GM23338 (cell line): ENCODE data around the gene SURF1. TPM values are rescaled to one million over a fixed set of nuclear protein-coding genes. Genes with fewer than 3 reads are reported as not detected.

ENCODE experiments used
- ATAC-seq: fragments of 200-7000 bp; cut with Tn5 transposase; 3 replicates; pipeline ENCODE4 v1.9.1; 2020
- DNase-seq: peaks from one replicate; pipeline ENCODE4 v3.0.0-alpha.2; 2015; ENCODE audit warnings: low spot score
- H2AFZ ChIP-seq: fragments of 200-600 bp; sonication (generic); 2 replicates; pipeline ENCODE4 v1.8.0; 2016; ENCODE audit warnings: antibody characterized with exemption, mild to moderate bottlenecking, moderate library complexity
- H3F3A ChIP-seq: fragments of 200-600 bp; sonication (generic); replicated peaks from 2 replicates; pipeline ENCODE4 v1.8.0; 2017; ENCODE audit warnings: antibody characterized with exemption, mixed run types, low read depth
- H3K27ac ChIP-seq: fragments of 200-600 bp; sonication (generic); 2 replicates; pipeline ENCODE4 v1.6.1; 2016; ENCODE audit warnings: low read depth
- H3K27me3 ChIP-seq: fragments of 200-600 bp; sonication (generic); 2 replicates; pipeline ENCODE4 v1.8.0; 2016; ENCODE audit warnings: mild to moderate bottlenecking, mixed run types, moderate library complexity; ENCODE audit not compliant: insufficient read depth
- H3K36me3 ChIP-seq: fragments of 200-600 bp; sonication (generic); 2 replicates; pipeline ENCODE4 v1.8.0; 2016; ENCODE audit warnings: mild to moderate bottlenecking; ENCODE audit not compliant: insufficient read depth
- H3K4me1 ChIP-seq: fragments of 200-600 bp; sonication (generic); 2 replicates; pipeline ENCODE4 v1.8.0; 2016; ENCODE audit warnings: mild to moderate bottlenecking, moderate library complexity; ENCODE audit not compliant: insufficient read depth
- H3K4me2 ChIP-seq: fragments of 200-600 bp; sonication (generic); 2 replicates; pipeline ENCODE4 v1.7.1; 2017; ENCODE audit warnings: mixed run types
- H3K4me3 ChIP-seq: fragments of 200-600 bp; sonication (generic); 2 replicates; pipeline ENCODE4 v1.6.1; 2016; ENCODE audit warnings: mixed run types
- H3K79me2 ChIP-seq: fragments of 200-600 bp; sonication (generic); replicated peaks from 2 replicates; pipeline ENCODE4 v1.8.0; 2017; ENCODE audit warnings: mild to moderate bottlenecking; ENCODE audit not compliant: insufficient read depth
- H3K9me2 ChIP-seq: fragments of 200-600 bp; sonication (generic); 2 replicates; pipeline ENCODE4 v1.8.0; 2017; ENCODE audit not compliant: insufficient read depth
- H4K20me1 ChIP-seq: fragments of 200-600 bp; sonication (generic); replicated peaks from 2 replicates; pipeline ENCODE4 v1.8.0; 2017; ENCODE audit warnings: mild to moderate bottlenecking; ENCODE audit not compliant: insufficient read depth
- H3K27ac Mint-ChIP-seq: 2 replicates; pipeline ENCODE4 v1.8.0; 2020; ENCODE audit warnings: inconsistent platforms, mild to moderate bottlenecking, moderate library complexity, mixed read lengths
- H3K27me3 Mint-ChIP-seq: 3 replicates; pipeline ENCODE4 v1.8.0; 2022; ENCODE audit warnings: low read depth, mild to moderate bottlenecking, moderate library complexity, mixed read lengths, inconsistent platforms; ENCODE audit not compliant: insufficient read depth, poor library complexity
- H3K36me3 Mint-ChIP-seq: 3 replicates; pipeline ENCODE4 v1.8.0; 2021; ENCODE audit warnings: low read depth, mild to moderate bottlenecking, inconsistent platforms, moderate library complexity, mixed read lengths
- H3K4me1 Mint-ChIP-seq: 3 replicates; pipeline ENCODE4 v1.8.0; 2020; ENCODE audit warnings: mild to moderate bottlenecking, inconsistent platforms, mixed read lengths
- H3K4me3 Mint-ChIP-seq: 3 replicates; pipeline ENCODE4 v1.8.0; 2021; ENCODE audit warnings: moderate library complexity, mild to moderate bottlenecking, inconsistent platforms, mixed read lengths
- H3K9me3 Mint-ChIP-seq: 3 replicates; pipeline ENCODE4 v1.8.0; 2020; ENCODE audit warnings: moderate library complexity, mild to moderate bottlenecking, inconsistent platforms, mixed read lengths
- CREB1 ChIP-seq: fragments of 250-450 bp; sonication (Bioruptor Pico); IDR thresholded peaks from 2 replicates; pipeline ENCODE4 v1.5.0; 2020; ENCODE audit warnings: low read depth, mild to moderate bottlenecking, moderate library complexity
- EZH2 ChIP-seq: fragments of 200-600 bp; sonication (generic); IDR thresholded peaks from one replicate; pipeline ENCODE4 v1.8.0; 2017; ENCODE audit warnings: antibody characterized with exemption, mild to moderate bottlenecking, low read depth; ENCODE audit not compliant: unreplicated experiment
- EZH2phosphoT487 ChIP-seq: fragments of 200-600 bp; sonication (generic); IDR thresholded peaks from one replicate; pipeline ENCODE4 v1.8.1; 2018; ENCODE audit warnings: antibody characterized with exemption; ENCODE audit not compliant: unreplicated experiment
- NANOG ChIP-seq: IDR thresholded peaks from 2 replicates; pipeline ENCODE4 v1.6.1; 2016; ENCODE audit warnings: antibody characterized with exemption, borderline replicate concordance
- POLR2AphosphoS5 ChIP-seq: IDR thresholded peaks from 2 replicates; pipeline ENCODE4 v1.6.1; 2016; ENCODE audit warnings: antibody characterized with exemption, low read depth
- STAT1 ChIP-seq: IDR thresholded peaks from one replicate; pipeline ENCODE4 v1.6.1; 2016; ENCODE audit warnings: antibody characterized with exemption; ENCODE audit not compliant: unreplicated experiment
- ZNF331 ChIP-seq: fragments of 250-450 bp; sonication (Bioruptor Pico); IDR thresholded peaks from 2 replicates; pipeline ENCODE4 v1.5.0; 2020; ENCODE audit warnings: low read depth, mild to moderate bottlenecking, moderate library complexity
- polyA plus RNA-seq: library from polyadenylated mRNA; unstranded; fragments of >200 nt; fragmentation: Nextera tagmentation; extraction: Ambion mirVana; gene quantifications from 2 replicates; pipeline ENCODE4 v1.2.1, GENCODE V29; 2016
- total RNA-seq: library from RNA; depleted of rRNA; stranded (reverse); fragments of >200 nt; shearing (Covaris generic); gene quantifications from 2 replicates; pipeline ENCODE4 v1.2.3, GENCODE V29; 2014
- TF ChIP-seq, protein P1 (sequence below), 2 experiments: fragments of 200-600 bp in 1 of 2; sonication (generic) in 1 of 2; conservative IDR thresholded peaks; 2 replicates each; pipeline versions ENCODE4 v1.5.1 to v1.6.1; 2016 to 2017; ENCODE audit warnings: antibody characterized with exemption in 2 of 2, low read depth in 2 of 2, mild to moderate bottlenecking in 2 of 2, moderate library complexity in 1 of 2
- TF ChIP-seq, protein P2 (sequence below): IDR thresholded peaks from 2 replicates; pipeline ENCODE4 v1.6.1; 2016; ENCODE audit warnings: antibody characterized with exemption
- TF ChIP-seq, protein P3 (sequence below): IDR thresholded peaks from one replicate; pipeline ENCODE4 v1.6.1; 2018; ENCODE audit warnings: antibody characterized with exemption; ENCODE audit not compliant: unreplicated experiment

Gene SURF1
- total and polyA plus RNA-seq, 2 experiments from 2014 or later = 39.1 to 52.6 TPM

DNA sequence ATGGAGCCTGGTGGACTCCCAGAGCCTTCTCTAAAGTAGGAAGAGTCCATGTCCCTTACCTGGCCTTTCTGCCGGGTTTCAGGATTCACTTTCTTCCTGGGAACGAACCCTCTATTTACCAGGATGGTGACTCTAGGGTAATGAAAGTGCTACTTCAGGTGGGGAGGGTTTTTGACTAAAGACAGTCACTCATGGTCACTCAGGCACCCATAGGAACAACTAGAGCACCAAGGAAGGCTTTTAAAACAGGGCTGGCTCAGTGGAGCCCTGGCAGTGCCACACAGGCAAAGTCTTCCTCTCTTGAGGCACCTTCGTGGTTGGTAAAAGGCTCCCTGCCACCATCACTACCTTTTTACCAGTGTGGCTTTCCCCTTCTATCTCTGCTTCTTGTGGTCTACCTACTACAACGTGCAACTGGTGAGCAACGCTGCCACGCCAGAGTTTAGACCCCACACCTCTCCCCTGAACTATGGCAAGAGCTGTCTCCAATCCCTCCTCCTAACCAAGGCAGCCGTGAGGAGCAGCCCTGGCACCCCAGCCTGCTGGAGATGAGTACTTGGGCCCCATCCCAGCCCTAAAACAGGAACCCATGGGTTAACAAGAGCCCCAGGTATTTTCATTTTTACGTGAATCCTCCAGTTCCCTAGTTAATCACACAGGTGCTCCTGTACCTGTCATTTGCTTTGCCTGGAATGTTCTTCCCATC is 3.5 kb downstream of the SURF1 start:
- H3K4me3 Mint-ChIP-seq = peak overlapping the region; percentile 24; the same call in 1 of the 3 replicates
- H3K27me3 Mint-ChIP-seq = peaks cover 34% of the 10 kb centered on the region
- H3K9me3 Mint-ChIP-seq = no peaks in the 10 kb centered on the region; the same call in 2 of the 3 replicates
- no peak for ATAC-seq
- Histone ChIP-seq H3K79me2 (peaks cover 41% of the 10 kb centered on the region), H3K4me2 (no peak overlapping the region), H3K9me2 (no peaks in the 10 kb centered on the region), H2AFZ (no peak overlapping the region), H3K36me3 (peaks cover 39% of the 10 kb centered on the region), H3K4me1 (peaks cover 24% of the 10 kb centered on the region; the same call in 1 of the 2 replicates), H3K27me3 (no peaks in the 10 kb centered on the region), H3K27ac (peak overlapping the region; percentile 66), H4K20me1 (peaks cover 43% of the 10 kb centered on the region), H3F3A (peaks cover 57% of the 10 kb centered on the region), H3K4me3 (no peak overlapping the region)
- H3K27ac Mint-ChIP-seq = peak overlapping the region; percentile 73; the same call in 1 of the 2 replicates
- TF ChIP-seq CREB1 (CRISPR knock-in tag) (no peak), NANOG (no peak), ZNF331 (CRISPR knock-in tag) (no peak), EZH2phosphoT487 (no peak), STAT1 (no peak), POLR2AphosphoS5 (no peak), EZH2 (no peak)
- TF ChIP-seq, protein P1, sequence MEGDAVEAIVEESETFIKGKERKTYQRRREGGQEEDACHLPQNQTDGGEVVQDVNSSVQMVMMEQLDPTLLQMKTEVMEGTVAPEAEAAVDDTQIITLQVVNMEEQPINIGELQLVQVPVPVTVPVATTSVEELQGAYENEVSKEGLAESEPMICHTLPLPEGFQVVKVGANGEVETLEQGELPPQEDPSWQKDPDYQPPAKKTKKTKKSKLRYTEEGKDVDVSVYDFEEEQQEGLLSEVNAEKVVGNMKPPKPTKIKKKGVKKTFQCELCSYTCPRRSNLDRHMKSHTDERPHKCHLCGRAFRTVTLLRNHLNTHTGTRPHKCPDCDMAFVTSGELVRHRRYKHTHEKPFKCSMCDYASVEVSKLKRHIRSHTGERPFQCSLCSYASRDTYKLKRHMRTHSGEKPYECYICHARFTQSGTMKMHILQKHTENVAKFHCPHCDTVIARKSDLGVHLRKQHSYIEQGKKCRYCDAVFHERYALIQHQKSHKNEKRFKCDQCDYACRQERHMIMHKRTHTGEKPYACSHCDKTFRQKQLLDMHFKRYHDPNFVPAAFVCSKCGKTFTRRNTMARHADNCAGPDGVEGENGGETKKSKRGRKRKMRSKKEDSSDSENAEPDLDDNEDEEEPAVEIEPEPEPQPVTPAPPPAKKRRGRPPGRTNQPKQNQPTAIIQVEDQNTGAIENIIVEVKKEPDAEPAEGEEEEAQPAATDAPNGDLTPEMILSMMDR (conservative IDR thresholded peaks at IDR 0.05; ENCODE audit: low read depth in 2 of 2) = no peak
- TF ChIP-seq, protein P2, sequence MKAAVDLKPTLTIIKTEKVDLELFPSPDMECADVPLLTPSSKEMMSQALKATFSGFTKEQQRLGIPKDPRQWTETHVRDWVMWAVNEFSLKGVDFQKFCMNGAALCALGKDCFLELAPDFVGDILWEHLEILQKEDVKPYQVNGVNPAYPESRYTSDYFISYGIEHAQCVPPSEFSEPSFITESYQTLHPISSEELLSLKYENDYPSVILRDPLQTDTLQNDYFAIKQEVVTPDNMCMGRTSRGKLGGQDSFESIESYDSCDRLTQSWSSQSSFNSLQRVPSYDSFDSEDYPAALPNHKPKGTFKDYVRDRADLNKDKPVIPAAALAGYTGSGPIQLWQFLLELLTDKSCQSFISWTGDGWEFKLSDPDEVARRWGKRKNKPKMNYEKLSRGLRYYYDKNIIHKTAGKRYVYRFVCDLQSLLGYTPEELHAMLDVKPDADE = no peak
- TF ChIP-seq, protein P3, sequence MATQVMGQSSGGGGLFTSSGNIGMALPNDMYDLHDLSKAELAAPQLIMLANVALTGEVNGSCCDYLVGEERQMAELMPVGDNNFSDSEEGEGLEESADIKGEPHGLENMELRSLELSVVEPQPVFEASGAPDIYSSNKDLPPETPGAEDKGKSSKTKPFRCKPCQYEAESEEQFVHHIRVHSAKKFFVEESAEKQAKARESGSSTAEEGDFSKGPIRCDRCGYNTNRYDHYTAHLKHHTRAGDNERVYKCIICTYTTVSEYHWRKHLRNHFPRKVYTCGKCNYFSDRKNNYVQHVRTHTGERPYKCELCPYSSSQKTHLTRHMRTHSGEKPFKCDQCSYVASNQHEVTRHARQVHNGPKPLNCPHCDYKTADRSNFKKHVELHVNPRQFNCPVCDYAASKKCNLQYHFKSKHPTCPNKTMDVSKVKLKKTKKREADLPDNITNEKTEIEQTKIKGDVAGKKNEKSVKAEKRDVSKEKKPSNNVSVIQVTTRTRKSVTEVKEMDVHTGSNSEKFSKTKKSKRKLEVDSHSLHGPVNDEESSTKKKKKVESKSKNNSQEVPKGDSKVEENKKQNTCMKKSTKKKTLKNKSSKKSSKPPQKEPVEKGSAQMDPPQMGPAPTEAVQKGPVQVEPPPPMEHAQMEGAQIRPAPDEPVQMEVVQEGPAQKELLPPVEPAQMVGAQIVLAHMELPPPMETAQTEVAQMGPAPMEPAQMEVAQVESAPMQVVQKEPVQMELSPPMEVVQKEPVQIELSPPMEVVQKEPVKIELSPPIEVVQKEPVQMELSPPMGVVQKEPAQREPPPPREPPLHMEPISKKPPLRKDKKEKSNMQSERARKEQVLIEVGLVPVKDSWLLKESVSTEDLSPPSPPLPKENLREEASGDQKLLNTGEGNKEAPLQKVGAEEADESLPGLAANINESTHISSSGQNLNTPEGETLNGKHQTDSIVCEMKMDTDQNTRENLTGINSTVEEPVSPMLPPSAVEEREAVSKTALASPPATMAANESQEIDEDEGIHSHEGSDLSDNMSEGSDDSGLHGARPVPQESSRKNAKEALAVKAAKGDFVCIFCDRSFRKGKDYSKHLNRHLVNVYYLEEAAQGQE = no peak
- DNase-seq = no peak
- H3K36me3 Mint-ChIP-seq = peaks cover 62% of the 10 kb centered on the region
- peaks cover 23% of the 10 kb centered on the region for H3K4me1 Mint-ChIP-seq
